Ovary (tissue), 3 donors: Measurements from ENCODE around the gene CFAP97D1.

Source experiments
- EP300 ChIP-seq: sonication (generic); formaldehyde crosslinking; IDR thresholded peaks from one replicate; pipeline ENCODE4 v1.6.1; 2017; ENCODE audit warnings: antibody characterized with exemption
- POLR2A ChIP-seq: fragments of 450-650 bp; IDR thresholded peaks from one replicate; pipeline ENCODE4 v1.6.1; 2017; ENCODE audit warnings: antibody characterized with exemption, mild to moderate bottlenecking, moderate library complexity
- TF ChIP-seq, protein P1 (sequence below), 3 donors: fragments of 450-650 bp in 2 of 3; fragments of 200-600 bp in 1 of 3; IDR thresholded peaks; one replicate each; pipeline versions ENCODE4 v1.5.1 to v1.8.0; 2016 to 2022; ENCODE audit warnings: antibody characterized with exemption in 3 of 3, mild to moderate bottlenecking in 1 of 3
- donor health status: DM: no; HTN: no; CAD: no.

DNA sequence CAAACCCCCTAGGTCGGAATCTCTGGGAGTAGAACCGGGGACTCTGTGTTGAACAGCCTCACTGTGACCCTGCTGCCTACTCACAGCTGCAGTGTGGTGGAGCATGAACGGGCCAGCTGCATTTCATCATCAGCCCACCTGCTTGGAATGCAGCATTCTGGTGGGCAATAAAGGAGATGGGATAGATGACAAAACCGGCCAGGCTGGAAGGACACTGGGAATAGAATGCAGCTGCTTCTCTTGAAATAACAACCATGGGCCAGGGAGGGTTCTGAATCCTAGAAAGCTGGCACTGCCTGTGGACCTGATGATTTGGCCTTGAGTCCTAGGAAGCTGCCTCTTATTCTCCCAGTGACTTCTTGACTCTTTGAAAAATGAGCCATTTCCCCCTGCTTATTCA lies 23.5 kb downstream of the CFAP97D1 start:
- TF ChIP-seq, protein P1, sequence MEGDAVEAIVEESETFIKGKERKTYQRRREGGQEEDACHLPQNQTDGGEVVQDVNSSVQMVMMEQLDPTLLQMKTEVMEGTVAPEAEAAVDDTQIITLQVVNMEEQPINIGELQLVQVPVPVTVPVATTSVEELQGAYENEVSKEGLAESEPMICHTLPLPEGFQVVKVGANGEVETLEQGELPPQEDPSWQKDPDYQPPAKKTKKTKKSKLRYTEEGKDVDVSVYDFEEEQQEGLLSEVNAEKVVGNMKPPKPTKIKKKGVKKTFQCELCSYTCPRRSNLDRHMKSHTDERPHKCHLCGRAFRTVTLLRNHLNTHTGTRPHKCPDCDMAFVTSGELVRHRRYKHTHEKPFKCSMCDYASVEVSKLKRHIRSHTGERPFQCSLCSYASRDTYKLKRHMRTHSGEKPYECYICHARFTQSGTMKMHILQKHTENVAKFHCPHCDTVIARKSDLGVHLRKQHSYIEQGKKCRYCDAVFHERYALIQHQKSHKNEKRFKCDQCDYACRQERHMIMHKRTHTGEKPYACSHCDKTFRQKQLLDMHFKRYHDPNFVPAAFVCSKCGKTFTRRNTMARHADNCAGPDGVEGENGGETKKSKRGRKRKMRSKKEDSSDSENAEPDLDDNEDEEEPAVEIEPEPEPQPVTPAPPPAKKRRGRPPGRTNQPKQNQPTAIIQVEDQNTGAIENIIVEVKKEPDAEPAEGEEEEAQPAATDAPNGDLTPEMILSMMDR (IDR thresholded peaks at IDR 0.05): no peak
- no peak for TF ChIP-seq POLR2A
- TF ChIP-seq EP300: no peak
